AG08395 (cell line): ENCODE measurements around the gene ZBTB12.

Experiments
- DNase-seq: peaks from one replicate; pipeline ENCODE4 v3.0.0; 2012; ENCODE audit warnings: mixed read lengths, low spot score

Gene ZBTB12

DNA sequence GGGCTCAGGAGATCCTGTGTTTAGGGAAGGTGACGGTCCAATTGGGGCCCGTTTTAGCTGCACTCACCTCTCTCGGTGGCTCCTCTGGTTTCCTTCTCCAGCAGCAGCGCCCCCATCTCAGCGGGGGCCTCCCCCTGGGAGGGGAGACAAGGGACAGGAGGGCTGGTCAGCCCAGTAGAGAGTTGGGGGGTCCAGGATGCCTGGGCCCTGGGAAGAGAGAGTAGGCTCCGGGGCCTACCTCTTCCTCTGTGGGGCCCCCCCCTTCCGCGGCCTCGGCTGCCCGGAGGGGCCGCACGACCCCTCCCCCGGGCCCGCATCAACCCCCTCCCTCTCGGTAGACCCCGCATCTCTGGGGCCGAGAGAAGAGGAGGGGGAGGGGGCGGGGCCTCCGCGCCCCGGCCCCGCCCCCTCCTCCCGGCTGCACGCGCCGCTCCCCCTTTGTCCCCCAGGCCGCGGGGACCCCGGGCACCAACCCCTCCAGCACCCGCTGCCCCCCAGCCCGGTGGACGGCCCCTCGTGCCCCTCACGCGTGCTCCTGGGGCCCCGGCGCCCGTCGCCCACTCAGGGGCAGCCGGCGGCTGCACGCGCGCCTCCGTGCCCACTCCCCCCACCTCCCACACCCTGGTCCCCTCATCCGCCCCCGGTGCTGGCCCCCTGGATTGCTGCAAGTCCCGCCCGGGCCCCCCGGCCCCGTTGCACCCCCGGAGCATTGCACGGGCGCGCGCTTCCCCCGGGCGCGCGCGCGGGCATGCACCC lies 4.9 kb downstream of the ZBTB12 start:
- no peak for DNase-seq

DNA sequence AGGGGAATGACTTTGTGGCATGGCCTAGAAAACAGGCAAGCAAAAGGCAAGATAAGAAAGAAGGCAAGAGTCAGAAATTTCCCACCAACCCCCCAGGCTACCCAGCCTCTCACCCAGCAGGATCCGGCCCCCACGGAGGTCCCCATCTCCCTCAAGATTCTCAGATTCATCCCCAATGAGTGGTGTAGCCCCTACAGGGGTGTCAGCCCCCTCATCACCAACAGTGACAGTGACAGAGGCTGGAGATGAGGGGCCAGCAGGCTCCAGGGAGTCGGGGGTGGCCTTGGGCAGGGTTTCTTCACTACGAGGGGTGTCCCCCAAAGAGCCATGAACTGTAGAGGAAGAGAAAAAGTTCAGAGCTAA lies 5.4 kb downstream of the ZBTB12 start:
- no peak for DNase-seq

DNA sequence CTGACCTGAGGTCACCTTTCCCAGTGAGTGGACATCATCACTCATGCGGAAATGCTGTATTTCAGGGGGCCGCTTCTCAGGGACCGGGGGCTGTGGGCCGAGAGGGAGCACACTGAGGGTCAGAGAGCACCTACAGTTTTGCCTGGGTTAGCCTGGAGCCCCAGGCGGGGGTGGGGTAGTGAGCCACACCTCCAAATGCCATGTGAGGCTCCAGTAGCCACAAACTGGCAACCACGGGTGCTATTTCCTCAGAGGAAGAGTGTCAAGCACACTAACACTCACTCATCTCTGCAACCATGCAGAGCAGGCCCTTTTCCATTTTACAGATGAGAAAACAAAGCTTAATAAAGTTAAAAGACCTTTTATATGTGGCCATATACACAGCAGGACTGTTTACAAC lies 9.1 kb downstream of the ZBTB12 start:
- no peak for DNase-seq

DNA sequence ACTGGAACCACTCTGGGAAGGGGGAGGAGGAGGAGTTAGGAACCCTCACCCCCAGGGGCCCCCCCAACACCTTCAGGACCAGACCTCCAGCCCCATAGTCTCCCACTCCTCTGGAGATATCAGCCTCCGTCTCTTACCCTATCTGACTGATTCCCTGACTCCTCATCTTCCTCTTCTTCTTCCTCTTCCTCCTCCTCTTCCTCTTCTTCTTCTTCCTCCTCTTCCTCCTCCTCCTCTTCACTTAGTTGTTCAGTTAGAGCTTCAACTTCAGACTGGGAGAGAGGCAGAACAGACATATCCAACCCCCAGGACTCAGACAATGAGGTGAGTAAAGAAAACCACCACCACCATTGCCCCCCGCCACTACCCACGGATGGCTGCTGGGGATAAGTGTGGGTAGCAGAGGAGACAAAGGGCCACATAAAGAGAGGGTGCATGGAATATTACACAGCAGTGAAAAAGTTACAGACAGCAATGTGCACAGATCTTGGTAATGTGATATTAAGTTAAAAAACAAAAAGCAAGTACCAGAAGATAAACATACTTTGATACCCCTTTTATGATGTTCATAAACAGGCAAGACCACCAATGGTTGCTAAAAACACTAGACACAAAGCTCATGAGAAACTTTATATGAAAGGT lies 12.4 kb downstream of the ZBTB12 start:
- no peak for DNase-seq

DNA sequence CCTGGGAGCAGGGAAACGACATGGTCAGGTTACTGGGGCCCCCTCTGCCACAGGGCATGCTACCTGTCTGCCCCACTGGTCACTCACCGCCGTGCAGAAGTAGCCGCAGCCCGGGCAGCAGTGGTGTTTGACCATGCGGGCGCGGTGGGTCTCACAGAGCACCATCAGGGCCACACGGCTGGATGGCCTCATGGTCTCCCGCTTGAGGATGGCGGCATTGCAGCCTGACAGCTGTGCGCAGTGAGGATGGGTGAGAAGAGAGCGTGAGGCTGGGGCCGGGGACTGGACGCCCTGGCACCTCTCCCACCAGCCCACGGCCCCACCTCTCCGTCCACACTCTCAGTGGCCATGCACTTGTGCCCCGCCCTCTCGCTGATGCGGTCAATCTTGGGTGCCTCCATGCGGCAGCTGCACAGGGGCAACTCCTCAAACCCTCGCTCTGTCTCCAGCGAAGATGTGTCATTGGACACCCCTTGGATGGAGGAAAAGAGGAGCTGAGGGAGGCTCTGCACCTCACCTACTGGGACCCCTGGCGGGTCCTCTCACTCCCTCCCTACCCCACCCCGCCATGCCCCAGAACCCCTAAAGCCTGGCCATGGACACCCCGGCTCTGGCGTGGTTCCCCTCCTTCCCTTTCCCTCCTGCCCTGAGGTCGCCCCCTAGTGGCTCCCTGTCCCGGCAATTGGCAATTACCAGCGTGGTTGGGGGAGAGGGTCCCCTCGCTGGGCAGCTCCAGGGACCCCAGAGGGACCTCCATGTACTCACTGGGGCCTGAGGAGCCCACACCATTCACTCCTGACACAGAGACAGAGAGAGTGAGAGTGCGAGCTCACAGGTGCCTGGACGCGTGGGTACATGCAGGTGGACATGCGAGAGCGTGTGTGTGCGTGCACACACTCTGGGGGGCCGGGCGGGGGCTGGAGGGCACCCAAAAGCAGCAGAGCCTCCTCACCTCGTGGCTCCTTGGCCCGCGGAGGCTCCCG lies 13.3 kb downstream of the ZBTB12 start:
- DNase-seq: peak; percentile 47

DNA sequence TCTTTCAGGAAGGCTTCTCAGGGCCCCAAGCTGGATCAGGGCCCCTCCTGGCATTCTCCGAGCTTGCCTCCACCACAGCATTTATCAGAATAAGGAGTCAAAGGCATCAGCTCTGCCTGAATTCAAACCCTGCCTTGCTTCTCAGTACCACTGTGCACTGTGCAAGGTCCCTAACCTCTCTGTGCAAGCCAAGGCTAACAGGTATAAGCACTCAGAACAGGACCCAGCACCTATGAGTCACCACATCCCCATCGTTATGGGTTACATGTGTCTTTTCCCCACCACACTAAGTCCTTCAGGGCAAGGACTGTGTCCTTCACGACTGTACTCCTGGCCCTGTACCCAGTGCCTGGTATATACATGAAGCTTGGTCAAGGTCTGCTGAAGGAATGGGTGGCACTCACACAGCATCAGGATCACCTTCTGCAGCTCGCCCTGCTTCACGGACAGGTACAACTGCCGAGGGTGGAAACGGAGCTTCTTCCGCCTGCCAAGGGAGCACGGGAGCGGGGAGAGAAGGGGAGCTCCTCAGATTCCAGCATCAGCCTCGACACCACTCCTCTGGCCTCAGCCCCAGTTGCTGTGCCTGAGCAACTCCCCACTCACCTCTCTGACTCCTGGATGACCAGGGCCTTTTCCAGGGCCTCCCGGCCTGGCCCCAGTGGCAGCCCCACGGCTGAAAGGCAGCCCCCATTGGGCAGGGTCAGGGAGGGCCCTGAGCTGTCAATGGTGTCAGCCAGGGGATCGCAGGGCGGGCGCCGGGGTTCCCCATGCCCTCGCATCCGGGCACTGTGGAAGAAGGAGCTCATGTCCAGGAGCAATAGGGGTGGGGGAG lies 14.5 kb downstream of the ZBTB12 start:
- DNase-seq: no peak

DNA sequence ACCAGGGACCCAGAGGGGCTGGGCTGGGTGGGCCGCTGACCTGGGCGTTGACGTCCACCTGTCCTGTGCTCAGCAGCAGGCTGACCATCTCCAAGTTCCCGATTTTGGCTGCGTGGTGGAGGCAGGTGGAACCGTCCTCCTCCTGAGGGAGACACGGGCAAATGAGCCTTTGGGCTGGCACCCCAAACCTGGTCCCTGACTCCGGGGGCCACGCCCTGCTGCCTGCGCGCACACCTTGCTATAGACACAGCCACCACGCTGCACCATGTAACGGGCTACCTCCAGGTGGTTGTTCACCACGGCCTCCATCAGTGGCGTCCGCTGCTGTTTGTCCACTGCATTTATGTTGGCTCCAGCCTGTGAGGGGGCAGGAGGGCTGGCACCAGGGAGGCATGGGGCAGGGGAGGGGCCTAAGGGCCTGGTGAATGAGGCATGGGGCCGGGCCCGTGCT lies 15.3 kb downstream of the ZBTB12 start:
- no peak for DNase-seq

DNA sequence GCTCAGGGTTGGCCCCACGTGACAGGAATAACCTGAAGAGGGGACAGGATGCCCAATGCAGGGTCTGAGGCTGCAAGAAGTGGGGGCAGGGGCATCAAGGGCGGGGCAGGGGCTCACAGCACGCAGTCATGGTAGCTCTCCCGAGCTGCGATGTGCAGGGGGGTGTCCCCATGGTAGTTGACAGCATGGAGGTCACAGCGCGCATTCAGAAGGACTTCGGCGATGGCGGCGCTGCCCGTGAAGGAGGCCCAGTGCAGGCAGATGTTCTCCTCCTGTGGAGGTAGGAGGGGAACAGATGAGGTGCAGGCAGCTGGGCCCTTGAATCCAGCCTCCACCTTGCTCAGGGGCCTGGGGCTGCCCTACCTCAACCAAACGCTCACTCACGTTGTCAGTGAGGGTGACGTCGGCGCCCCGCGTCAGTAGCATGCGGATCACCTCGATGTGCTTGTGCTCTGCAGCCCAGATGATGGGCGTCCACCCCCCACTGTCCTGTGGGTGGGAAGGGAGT lies 17.3 kb downstream of the ZBTB12 start:
- no peak for DNase-seq

DNA sequence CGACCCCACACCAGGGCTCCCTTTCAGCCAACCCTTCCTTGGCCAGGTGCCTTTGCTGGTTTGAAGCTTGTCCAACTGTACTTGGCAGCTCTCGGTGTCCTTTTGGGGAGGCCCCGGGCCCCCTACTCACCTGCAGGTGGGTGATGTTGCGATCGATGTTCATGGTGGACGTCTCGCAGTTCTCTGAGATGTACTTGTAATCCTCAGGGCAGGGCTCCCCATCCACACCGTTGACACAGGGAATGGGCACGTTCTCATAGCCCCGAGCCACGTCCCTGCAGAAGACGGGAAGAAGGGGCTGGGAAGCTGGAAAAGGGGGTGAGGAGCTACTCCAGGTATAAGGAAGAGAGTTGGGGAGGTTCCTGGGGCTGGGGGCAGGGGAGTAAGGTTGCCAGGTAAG lies 18.2 kb downstream of the ZBTB12 start:
- DNase-seq: no peak

DNA sequence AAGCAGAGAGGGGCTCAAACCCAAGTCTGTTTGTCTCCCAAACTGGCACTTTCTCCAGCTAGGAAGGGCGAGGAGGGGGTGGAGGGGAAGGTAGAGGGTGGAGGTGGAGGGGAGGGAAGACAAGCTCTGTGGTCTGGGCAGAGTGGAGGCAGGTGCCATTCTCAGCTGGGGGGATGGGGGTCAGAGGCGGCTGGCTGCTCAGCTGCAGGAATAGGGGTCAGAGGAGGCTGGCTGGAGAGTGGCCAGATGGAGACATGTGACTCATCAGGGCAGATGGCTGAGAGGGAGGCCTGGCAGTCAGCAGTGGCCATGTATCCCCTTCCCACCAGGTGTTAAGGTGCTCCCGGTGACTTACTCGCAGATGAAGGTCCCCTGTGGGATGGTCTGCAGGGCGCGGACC lies 19.5 kb downstream of the ZBTB12 start:
- peak; percentile 35 for DNase-seq

DNA sequence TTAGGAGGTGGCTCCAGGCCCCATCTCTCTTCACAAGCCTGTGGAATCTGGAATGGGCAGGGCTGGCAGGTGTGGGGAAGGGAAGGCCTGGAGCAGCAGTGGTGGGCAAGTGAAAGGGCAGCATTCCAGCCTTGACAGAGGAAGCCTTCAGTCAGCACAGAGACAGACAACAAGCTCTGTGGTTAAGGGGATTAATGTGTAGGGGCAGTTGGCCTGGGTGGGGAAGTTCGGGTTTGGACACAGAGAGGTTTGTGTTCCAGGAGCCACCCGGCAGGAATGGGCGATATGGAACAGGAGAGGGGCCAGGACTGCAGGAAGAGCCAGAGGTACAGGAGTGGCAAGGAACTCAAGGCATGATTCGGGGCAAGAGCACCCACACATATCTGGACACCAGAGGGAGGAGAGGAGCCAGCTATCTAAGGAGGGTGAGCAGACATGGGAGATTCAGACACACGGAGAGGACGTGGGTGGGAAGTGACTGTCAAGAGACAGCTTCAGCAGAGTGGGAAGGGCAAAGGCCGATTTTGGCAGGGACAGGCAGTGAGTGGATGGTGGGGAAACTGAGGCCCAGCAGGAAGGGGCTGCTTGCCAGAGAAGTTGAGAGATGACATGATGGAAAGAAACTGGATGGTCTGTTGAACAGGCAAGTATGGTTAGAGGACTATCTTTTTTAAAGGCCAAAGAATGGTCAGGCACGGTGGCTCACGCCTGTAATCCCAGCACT lies 20.6 kb downstream of the ZBTB12 start:
- DNase-seq: no peak

DNA sequence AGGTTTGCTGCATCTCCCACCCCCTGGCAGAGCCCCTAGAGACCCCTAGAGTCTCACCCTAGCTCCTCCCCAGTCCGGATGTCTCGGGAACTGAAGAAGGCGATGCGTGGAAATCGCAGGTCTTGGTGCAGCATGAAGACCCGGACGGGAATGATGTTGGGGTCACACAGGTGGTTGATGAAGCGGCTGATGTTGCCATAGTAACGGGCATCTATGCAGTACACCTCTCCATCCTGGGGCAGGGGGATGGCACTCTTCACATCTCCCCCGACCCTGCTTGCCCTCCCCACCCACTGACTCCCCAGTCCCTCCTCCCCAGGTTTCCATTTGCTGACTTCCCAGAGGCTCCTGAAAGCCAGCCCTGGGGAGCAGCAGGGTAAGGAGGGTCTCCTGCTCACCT lies 21.3 kb downstream of the ZBTB12 start:
- no peak for DNase-seq

DNA sequence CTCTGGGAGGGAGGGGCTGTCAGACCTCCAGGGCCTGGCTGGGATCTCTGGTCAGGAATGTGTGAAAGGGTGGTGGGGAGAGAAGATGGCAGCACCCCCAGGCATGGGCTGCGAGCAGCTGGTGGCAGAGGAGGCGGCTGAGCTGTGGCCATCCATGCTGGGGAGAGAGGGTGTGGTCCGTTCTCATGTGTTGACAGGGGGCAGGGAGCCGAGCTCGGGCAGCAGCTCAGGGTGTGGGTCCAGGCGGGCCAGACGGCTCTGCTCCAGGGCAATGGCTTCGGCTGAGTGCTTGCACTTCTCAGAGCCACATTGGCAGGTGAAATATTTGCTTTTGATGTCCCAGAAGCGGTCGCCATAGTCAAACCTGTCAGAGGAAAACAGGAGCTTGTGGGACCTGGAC lies 22.0 kb downstream of the ZBTB12 start:
- DNase-seq: no peak

DNA sequence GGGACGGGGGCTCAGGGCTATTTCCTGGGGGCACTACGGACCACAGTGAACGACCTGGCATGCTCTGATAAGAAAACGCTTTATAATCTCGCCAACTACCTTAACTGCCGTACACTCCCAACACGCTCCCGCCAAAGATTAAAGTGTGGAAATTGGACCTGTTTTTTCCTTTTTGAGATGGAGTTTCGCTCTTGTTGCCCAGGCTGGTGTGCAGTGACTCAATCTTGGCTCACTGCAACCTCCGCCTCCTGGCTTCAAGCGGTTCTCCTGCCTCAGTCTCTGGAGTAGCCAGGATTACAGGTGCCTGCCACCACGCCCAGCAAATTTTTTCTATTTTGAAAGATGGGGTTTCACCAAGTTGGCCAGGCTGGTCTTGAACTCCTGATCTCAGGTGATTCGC lies 22.7 kb downstream of the ZBTB12 start:
- no peak for DNase-seq

DNA sequence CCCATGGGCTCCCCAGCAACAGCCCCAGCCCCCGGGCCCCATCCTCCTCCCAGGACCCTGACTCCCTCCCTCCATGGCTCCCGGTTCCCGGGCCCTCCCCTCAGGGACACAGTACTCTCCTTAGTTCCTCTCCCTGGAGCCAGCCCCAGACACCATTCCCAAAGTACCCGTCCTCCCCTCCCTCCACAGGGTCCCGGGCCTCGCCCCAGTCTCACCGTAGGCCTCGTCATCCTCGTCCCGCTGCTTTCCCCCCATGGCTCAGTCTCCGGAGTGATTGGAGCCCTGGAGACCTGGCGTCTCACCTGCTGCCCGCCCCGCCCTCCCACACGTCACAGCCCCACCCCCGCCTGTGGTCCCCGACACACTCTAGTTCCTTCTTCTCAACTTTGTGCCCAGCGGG lies 23.2 kb downstream of the ZBTB12 start, which contains the start of gene SLC44A4:
SLC44A4 (minus strand) TSS at position 272 of the 400 bp plus-strand sequence; CDS start at position 255, 17 bp downstream.
- DNase-seq: no peak

DNA sequence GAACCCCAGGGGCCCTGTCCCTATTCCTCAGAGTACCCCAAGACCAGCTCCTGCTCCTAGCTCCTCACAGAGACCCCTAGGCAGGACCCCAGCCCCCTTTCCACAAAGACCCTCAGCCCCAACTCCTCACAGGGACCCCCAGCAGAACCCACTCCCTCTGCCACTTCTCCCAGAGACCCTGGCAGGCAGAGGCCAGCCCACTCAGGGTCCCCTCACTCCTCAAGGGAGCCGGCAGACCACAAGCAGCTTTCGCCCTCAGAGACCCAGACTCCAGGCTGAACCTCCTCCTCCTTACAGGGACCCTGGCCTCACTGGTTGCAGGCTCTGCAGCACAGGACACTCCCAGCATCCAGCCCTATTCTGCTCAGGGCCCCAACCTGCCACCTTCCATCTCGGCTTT lies 23.7 kb downstream of the ZBTB12 start:
- no peak for DNase-seq

DNA sequence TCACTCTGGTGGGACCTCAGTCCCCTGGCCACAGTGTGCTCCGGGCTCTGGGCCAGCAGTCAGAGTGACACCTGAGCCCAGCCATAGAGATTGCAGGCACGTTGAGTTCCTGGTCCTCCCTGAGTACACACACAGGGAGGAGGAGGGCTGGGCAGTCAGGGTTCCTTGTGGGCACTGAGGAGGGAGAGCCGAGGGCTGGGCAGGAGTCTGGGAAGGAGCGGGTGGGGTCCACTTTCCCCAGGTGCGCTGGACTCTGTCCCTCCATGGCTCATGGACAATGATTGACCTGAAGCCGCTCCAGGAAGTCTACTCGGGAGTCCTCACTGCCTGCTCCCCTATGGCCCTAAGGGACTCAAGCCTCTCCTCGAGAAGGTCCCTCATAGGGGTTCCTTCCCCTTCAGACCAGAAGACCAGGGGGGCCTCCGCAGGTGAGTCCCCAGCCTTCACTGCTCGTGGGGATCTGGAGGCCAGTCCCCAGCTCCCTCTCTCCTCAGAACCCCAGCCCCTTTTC lies 24.2 kb downstream of the ZBTB12 start:
- no peak for DNase-seq

DNA sequence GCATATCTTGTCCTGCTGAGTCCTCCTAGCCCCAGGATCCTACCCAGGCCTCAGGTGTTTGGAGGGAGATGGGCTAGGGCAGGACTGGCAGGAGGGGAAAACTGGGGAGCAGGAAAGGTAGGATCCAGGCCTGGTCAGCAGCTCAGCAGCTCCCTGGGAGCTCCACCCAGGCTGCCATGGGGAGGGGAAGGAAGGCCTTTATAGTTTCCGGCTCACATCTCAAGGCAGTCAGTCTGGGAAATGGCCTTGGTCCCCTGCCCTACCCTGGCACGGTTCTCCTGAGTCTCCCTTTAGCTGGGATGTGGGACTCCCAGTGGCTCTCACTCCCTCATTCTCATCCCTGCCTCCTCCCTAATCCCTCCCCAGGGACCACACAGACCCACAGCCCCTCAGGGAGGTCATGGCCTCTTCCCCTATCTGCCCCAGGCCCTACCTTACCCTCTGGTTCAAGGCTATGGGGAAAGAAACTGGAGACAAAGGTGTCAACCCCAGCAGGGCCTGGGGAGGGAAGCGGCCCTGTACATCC lies 24.7 kb downstream of the ZBTB12 start:
- DNase-seq: no peak

DNA sequence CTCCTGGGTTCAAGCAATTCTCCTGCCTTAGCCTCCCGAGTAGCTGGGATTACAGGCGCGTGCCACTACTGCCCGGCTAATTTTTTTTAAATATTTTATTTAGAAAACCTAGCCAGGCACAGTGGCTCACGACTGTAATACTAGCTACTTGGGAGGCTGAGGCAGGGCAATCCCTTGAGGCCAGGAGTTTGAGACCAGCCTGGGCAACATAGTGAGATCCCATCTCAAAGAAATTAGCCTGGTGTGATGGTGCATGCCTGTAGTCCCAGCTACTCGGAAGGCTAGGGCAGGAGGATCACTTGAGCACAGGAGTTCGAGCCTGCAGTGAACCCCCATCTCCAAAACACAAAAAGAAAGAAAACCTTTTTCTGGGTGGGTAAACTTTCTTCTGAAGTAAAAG lies 25.5 kb downstream of the ZBTB12 start:
- DNase-seq: no peak

DNA sequence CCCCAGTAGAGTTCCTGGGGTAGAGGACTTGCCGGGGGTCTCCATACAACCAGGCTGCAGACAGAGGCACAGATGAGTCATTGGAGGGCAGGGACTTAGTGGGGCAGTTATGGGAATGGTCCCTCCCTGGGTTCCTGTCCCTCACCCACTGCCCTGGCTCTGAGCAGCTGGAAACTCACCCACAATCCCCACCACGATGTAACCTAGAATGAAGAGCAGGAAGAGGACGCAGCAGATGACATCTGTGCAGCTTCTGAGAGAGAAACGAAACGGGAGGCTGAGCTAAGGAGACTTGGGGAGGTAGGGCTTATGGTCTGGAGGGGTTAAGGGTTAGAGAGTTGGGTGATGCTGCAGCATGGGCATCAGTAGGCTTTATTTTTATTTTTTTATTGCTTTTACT lies 26.0 kb downstream of the ZBTB12 start:
- no peak for DNase-seq
